NT2/D1 (cell line): ENCODE results near the gene SLC39A10.

Experiments used
- YY1 ChIP-seq: IDR thresholded peaks from 2 replicates; pipeline ENCODE4 v1.6.1; 2011; ENCODE audit not compliant: insufficient read length, insufficient read depth
- ZNF274 ChIP-seq: IDR thresholded peaks from 2 replicates; pipeline ENCODE4 v1.6.1; 2011; ENCODE audit warnings: mild to moderate bottlenecking, low read depth, low read length

DNA sequence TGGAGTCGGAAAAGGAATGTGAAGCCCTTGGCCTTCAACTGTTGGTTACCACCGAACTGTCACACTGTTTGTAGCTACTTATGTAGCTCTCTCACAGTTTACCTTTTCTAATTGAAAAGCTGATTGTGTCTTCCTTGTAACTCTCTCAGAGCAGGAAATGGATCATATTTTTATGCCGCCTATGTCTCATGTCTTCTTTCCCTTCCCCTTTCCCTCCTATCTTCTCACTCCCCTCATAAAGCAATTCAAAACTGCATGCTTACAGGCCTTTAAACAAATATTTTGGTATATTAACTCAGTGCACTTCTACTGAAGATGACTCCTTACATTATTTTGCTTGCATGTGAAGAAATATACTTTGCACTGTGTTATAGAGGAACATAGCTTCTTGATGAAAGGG, 6.0 kb downstream of the SLC39A10 start:
- no peak for TF ChIP-seq YY1
- TF ChIP-seq ZNF274 = no peak
